NCI-H1048 (cell line): ENCODE measurements around the gene TANC1.
A peak's percentile ranks its signal among the peaks of the same experiment; 100 is the strongest.

Experiments
- DNase-seq: peaks from one replicate; lab custom pipeline; 2025; lab: John Stamatoyannopoulos, UW

The TANC1 gene

DNA sequence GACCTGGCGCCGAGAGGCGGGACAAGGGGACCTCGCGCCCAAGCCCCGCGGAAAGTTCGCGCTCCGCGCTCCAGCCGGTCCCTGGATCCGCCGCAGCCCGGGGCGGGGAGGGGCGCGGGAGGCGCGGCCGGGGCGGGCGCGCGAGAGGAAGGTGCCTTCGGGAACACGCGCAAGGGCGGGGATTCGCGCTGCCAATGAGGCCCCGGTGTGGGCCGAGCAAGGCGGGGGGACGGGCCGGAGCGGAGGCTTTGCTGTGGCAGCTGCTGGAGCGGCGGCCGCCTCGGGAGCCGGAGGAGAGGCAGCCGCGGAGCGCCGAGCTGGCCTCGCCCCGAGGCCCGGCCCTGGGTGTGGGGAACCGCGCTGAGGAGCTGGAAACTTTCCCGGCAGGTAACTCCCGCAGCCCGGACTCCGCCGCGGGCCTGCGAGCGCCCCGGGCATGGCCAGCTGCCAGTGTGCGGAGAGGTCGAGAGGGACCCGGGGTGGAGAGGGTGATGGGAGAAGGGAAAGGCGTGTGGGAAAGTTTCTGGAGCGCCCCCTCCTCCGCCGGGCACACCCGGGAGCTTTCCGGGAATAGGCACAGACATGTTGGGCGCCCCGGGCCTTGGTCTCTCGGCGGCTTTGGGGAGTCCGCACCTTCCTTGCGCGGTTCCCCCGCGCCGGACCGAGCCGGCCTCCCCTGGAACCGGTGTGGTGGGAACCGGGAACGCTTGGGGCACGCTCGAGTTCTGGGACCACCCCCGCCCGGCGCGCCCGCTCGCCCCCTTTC, at the start of gene TANC1:
TANC1 (plus strand) TSS at position 245 of the 766 bp plus-strand sequence. CDS start 97,271 bp downstream, outside the sequence.
- DNase-seq: peak; percentile 82

DNA sequence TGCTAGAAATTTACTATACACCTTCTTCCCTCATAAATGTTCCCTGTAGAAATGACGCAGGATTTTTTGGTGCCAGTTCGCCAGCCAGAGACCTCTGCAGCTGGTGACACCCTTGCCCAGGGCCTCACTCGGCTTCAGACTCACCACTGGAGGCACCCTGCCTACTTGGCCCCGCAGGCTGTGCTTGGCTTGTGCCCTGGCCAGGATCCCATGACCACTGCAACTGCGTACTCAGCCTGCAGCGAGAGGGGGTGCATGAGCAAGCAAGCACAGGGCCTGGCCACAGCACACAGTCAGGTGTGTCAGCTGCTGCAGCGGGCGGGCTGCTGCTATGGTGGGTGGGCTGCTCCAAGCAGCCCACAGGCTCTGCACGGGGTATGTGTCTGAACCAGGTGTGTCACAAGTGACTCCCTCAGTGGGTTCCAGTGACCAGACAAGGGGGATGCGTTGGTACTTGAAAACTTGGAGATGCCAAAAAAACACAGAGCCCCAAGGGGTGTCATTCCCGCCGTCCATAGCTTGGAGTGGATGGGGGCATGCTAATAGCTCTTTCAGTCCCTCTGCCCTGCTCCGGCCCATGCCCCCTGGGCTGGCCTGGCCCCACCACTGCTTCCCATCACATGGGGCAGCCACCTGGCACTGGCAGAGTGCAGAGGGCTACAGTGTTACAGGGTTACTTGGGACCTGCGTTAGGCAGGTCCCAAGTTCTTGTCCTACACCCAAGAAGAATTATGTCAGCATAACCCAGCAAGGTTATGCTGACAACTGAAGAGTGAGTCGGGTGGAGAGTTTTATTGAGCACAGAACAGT, 46.6 kb upstream of the TANC1 start:
- no peak for DNase-seq

DNA sequence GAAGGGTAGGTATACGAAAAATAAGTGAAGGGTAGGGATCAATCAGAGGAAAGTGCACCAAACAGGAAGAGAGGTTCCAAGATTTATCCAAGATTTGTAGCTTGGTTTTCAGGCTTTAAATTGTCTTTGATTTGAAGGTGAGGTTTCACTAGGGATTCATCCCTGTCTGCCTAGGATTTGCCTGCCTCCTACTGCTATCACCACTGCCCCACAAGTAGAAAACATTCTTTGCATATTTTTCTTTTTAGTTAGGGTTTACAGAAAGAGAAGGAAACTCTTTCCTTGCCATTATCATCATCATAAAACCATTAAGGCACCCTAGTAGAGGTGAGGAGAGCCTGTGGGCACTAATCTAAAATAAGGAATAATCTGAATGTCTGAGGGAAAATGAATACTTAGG, 45.8 kb upstream of the TANC1 start:
- DNase-seq: no peak

DNA sequence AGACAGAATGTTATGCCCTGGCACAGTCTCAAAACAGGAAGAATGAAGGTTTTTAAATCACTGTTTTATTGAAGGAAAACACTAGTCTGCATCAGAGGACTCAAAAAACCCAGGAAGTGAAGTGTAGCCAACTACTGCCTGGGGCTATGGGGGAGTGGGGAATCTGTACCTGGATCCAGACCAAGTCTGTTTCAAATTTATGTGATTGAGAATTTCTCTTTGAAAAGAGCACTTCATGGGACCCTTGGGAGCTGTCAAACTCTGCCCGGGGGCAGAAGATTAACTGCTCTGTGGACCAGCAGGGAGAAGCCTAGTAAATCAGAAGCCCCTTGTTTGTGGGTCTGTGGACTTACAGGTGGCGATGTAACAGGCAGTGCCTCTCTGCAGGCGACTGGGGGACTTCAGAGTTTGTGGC, 45.3 kb upstream of the TANC1 start:
- DNase-seq: peak; percentile 13

DNA sequence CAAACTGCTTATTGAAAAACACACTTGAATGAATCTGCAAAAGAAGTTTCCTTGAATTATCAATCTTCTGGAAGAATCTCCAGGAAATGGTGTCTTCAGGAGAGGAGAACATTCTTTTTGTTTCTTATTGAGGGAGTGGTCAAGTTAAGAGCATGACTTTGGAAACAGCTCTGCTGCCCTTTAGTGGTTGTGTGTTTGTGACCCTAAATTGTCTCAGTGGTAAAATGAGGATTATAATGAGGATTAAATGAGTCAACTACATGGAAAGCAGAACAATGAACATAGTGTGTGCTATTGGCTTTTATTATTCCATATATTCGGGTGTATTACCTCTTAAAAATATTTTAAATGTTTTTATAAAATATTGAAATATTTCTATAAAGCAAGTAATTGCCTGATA, 44.8 kb upstream of the TANC1 start:
- no peak for DNase-seq

DNA sequence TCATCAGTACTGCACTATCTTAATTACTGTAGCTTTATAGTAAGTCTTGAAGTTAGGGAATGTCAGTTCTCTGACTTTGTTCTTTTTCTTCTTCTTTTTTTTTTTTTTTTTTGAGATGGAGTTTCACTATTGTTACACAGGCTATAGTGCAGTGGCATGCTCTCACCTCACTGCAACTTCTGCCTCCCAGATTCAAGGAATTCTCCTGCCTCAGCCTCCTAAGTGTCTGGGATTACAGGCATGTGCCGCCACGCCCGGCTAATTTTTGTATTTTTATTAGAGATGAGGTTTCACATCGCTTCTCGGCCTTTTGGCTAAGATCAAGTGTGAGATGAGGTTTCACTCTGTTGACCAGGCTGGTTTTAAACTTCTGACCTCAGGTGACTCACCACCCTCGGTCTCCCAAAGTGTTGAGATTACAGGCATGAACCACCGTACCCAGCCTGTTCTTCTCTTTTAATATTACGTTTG, 41.9 kb upstream of the TANC1 start:
- DNase-seq: no peak

DNA sequence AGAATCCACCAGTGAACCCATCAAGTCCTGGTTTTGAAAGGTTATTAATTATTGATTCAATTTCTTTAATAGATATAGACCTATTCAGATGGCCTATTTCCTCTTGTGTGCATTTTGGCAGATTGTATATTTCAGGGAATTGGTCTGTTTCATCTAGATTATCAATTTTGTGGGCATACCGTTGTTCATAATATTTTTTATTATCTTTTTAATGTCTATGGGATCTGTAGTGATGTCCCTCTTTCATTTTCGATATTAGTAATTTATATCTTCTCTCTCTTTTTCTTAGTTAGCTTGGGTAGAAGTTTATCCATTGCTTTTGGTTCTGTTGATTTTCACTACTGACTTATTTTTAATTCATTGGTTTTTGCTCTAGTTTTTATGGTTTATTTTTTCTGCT, 39.9 kb upstream of the TANC1 start:
- DNase-seq: no peak

DNA sequence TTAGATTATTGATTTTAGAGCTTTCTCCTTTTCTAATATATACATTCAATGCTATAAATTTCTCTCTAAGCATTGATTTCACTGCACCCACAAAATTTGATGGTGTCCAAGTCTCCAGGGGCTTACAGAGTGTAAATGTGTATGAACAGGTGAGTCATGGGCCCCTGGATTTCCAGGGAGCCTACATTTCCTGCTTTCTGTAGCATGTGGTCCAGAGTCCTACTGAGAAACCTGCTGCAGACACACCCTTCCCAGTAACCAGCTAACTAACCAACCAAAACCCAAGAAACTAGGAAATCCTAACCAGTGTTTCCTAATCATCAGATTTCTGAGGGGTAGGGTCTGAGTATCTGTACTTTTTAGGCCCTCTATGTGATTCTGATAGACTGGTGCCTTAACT, 39.5 kb upstream of the TANC1 start:
- DNase-seq: no peak

DNA sequence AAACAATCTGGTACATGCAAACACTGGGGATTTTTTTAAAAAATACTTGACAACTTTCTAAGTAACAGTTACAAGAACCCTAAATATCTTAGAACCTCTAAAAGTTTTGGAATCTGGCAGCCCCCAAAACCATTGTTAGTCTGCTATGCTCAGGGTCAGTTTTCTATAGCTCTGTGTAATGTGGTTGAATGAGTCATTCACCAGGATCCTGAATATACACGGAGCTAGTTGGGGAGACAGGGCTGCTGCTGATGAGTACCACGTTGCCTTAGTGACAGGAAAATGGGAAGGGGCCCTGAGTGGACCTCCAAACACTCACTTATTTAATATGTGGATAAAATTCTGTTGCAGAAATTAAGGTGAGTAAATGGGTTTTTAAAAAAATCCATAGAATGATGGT, 36.9 kb upstream of the TANC1 start:
- DNase-seq: no peak

DNA sequence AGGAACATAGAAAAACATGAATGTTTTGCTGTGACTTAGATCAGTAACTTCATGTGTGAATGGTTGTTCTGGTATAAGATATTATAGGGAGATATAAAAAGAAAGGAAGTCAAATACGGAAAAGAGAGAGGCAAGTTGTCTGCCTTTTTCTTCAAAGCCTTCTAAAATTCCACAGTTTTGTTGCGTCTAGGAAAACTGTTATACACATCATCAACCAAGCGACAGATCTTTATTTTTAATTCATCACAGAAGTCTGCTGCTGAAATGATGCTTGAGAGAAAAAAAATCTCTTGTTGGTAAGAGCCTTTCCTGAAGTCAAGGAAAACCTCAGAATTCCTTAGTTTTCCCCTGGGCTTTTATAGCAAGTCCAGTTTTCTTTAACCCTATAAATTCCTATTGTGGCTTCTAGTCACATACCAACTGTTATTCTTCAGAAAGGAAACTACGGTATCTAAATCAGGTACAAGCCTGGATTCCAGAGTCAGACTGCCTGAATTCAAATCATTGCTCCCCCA, 36.3 kb upstream of the TANC1 start:
- no peak for DNase-seq

DNA sequence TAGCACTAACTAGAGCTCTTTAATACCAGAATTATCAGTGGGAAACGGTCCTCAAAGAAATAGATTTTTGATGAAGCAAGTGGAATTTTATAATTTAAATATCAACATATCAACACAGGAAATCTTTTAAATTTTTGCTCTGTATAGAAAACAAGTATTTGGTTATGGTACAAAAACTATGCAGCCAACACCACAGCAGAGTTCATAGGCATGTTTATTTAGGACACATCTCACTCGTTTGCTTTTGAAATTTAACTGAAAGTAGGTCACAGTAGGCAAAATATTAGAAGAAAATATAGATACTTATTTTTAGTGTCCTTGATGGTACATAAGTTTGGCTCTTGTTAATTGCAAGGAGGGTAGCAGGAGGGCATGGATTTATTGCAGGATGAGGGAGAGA, 34.3 kb upstream of the TANC1 start:
- no peak for DNase-seq

DNA sequence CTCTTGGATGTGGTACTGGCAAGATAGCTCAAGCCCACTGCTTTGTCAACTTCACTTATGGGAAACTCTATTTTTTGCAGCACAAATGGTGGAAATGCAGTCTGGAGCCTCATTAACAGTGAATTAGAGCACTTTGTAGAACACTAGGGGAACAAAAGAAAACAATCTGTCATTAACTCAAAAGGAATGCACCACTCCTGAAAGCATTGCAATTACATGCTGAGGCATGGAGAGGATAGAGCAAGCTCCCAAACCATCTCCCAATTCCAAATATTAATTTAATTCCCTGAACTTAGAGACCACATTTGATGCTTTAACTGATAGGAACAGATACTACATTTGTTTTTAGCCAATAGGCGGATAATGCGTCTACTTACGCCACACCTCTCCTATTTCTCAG, 32.8 kb upstream of the TANC1 start:
- no peak for DNase-seq

DNA sequence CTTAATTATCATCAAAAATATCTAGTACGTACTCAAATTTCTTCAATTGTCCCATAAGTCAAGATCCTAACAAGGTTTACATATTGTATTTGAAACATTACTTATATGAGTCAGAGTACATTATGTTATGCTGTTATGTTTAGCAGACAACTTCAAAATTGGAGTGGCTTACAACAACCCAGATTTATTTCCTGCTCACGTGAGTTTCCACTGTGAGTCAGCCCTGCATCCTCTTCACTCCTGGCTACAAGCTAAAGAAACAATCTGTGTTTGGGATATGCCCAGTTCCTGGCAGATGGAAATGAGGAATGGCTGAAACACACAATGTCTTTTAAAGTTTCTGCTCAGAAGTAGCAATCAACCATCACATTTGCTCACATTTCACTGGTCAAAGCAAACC, 31.5 kb upstream of the TANC1 start:
- DNase-seq: no peak

DNA sequence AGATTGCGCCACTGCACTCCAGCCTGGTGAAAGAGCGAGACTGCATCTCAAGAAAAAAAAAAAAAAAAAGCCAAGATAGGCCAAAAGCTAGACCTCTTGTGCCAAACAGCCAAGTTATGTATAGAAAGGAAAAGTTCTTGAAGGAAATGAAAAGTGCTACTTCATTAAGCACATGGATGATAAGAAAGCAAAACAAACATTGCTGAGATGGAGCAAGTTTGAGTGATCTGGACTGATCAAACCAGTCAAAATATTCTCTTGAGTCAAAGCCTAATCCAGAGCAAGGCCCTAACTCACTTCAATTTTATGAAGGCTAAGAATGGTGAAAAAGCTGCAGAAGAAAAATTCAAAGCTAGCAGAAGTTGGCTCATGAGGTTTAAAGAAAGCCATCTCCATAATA, 28.1 kb upstream of the TANC1 start:
- DNase-seq: no peak

DNA sequence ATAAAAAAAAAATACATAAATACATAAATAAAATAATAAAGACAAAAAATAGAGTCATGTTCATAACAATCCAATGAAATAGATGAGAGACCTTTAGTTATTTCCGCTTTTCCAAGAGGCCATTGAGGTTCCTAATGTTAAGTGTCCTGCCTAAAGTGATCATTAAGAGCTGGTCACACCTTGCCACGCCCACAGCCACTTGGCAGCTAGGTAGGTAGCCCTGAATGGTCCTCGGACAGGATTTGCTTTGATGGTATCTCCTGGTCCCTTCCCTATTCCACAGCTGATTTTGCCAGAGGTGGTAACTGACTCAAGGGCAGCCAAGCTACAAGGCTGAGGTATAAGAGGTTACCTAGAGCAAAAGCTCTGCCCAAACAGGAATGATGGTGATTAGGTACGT, 24.5 kb upstream of the TANC1 start:
- DNase-seq: no peak

DNA sequence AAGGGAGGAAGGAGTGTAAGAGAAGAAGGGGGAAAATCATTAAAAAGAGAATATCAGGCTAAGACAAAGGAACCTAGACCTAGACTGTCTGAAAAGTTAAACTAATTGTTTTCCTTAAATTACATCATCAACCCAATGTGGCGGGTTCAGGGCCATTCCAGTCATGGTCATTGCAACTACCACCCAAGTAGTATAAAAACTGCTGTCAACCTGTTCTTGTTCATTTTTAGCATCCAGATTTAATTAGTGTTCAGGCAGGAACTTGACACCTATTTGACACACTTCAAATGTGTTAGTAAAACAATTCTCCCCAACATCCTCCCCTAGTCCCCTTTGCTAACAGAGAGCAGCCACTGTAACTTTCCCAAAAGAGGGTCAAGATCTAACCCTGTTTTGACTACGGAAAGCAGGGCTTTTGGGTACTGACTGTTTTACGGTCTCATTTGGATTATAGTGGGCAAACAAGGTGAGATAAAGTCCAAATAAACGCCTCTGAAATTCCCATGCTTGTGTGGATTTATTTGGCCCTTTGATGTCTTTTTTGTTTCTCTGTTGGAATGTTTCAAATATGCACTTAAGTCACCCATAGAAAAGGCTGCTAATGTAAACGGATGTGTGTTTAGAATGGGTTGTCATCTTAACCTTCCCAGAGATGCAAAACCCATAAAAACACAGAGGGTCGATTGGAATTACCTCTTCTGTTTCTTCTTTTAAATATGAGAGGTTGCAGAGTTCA, 19.3 kb upstream of the TANC1 start:
- no peak for DNase-seq

DNA sequence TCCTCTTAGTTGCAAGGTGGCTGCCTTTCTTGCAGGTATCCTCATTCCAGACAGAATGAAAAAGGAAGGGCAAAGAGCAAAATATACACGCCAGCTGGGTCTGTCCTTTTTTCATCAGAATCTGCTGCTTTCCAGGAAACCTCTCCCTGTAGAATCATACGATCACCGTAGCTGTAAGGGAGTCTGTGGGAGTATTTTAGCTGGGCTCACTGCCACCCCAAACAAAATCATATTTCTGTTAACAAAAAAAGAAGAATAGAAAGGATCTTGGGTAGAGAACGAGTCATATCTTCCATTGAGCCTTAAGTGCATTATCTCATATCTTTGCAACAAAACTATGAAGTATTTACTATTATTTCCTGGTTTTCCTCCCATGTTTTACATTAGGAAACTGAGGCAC, 15.0 kb upstream of the TANC1 start:
- no peak for DNase-seq

DNA sequence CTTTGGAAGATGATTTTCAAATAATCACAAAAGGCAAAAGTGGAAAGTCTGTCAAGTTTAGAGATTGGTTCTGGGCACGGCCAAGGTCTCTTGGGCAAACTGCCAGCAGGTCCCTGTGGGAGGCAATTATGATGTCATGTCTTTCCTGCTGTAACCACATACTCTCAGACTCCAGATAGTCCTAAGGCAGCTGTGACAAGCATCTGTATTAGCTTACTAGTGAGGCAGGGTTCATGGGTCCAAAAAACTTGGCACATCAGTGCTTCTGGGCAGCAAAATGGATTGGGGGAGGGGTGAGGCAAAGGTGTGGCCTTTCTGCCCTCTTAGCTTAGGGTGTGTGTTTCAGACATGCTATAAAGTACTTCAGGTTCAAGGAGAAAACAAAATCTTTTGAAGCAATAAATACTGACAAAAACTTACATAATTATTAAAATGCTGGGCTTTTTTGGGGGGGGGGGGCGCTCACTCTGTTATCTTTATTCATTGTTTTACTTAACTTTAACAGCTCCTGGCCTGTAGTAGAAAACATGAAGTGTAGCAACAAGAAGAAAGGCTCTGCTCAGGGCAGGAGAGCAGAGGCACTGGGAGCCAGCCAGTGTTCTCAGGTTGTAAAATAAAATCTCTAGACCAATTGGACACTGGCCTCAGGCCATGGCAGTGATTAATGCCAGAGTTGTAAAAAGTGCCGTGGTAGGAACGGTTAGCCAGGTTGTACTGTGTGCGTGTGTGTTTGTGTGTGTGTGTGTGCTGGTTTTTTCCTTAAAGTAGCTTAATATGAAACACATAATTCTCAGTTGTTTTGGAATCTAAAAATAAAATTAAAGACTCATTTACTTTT, 14.3 kb upstream of the TANC1 start:
- DNase-seq: no peak

DNA sequence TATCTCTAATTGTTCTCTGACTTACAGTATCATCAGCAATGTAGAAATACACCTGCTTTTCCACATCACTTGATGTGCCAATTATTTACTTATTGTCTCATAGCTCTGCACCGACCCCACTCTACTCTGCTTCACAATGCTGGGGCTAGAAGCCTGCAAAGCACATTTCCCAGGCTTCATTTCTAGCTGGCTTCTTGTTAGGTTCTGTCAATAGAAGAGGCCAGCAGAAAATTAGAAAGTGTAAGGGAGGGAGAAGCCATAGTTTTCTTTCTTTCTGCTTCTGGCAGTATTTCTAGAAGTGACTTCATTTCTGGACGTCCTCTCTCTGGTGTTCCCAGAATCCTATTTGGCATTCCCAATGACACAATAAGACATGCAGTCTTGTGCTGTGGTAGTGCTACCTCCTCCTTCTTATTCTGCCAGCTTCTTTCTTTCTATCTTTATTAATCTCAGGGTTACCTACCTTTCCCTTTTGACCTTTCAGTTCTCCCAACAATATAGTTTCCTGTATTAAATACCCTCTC, 12.5 kb upstream of the TANC1 start:
- DNase-seq: no peak

DNA sequence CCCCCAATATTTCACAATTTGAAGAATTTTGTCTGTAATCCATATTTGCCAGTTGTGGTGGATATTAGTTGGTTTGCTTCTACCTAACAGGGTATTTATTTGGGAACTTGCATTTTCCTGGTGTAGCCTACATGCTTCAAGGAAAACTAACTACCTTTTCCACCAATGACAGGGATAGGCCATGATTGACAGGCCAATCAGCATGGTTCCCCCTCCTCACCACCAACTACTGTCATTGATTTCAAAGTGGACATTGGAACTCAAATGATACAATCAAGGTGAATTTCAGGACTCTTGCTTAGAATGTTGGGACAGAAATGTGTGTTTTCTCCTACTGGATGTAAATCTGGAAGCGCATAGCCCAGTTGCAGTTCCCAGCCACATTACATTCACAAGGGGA, 10.1 kb upstream of the TANC1 start:
- DNase-seq: no peak

DNA sequence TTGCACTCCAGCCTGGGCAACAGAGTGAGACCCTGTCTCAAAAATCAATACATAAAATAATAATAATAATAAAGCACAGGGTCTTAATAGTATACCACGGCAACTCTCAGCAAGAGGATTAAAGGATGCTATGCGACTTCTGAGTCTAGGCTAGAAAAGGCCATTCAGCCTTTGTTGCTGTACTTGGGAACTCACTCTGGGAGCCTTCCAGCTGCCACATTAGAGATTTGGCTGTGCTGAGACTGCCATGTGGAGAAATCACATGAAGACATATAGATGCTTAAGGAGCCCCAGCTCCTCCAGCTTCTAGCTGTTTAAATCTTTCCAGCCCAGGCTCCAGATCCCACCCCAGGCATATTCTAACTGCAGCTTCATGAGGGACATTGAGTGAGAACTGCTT, 8.2 kb upstream of the TANC1 start:
- no peak for DNase-seq
